KG1 (cell line): ENCODE data around the gene CCDC142.
"Not testable (repeated sequence)": the region's sequence is repeated elsewhere in the genome, so short reads cannot be mapped to it uniquely, and the experiment has no call there.

Source experiments
- DNase-seq: peaks from one replicate; lab custom pipeline; 2025; lab: John Stamatoyannopoulos, UW

The CCDC142 gene

DNA sequence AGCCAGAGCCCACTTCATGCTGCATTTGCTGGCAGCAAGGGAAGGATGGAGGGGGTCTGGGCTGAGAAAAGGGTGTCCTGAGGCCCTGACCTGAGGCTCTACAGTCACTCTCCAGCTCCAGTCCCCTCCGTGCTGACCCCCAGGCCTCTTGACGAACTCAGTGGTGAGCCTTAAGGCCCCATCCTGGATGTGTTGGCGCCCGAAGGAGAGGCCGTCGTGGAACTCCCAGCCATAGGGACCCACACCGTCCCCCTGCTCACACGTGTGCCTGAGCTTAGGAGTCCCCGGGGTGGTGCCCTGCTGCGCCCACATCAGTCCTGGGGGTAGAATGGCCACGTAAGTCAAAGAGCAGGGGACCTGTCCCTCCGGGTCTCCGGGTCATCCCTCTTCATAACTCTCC, 18.4 kb downstream of the CCDC142 start:
- DNase-seq, result no peak

DNA sequence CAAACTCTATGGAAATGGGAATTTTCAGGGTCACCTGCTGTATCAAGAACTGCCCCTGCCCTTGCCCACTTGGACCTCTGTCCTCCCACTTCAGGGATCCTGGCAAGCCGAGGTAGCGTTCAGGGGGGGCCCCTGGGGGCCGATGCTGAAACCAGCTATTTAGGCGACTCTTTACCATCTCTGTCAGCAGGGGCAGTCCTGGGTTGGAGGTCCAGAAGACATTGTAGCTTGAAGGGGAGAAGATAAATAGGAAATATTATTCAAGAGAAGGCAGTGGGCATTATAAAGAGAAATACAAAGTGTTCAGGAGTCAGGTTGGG, 20.1 kb downstream of the CCDC142 start:
- DNase-seq, result no peak

DNA sequence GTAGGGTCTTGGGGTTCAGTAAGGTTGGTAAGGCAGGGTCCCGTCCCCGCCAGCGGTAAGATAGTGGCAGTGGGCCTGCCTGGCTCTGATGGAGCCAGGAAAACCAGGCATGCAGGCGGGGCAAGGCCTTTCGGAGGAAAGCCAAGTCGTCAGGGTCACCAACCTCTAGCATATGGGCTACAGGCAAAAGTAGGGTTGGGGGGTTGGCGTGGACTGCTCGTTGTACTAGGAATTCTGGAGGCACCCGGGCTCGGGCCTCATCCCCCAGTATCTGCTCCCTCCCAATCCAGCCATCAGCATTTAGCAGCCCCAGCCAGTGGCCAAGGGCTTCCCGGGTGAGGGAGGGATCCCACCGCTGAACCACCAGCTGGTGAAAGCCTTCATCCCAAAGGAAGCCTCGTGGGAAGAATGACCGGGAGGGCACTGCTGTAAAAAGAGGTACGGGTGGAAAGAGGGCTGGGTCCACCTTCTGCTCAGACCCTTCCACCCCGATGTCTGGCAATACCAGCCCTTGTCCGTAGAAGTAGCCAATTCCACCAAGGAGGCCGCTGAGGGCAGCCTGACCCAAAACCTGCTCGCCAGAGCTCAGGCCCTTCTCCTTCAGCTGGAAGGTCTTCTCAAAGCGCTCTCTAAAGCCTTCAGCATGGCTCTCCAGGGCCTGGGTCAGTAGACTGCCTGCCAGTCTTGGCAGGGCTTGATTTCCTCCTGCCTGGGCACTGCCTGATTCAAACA, 20.6 kb downstream of the CCDC142 start:
- no peak for DNase-seq

DNA sequence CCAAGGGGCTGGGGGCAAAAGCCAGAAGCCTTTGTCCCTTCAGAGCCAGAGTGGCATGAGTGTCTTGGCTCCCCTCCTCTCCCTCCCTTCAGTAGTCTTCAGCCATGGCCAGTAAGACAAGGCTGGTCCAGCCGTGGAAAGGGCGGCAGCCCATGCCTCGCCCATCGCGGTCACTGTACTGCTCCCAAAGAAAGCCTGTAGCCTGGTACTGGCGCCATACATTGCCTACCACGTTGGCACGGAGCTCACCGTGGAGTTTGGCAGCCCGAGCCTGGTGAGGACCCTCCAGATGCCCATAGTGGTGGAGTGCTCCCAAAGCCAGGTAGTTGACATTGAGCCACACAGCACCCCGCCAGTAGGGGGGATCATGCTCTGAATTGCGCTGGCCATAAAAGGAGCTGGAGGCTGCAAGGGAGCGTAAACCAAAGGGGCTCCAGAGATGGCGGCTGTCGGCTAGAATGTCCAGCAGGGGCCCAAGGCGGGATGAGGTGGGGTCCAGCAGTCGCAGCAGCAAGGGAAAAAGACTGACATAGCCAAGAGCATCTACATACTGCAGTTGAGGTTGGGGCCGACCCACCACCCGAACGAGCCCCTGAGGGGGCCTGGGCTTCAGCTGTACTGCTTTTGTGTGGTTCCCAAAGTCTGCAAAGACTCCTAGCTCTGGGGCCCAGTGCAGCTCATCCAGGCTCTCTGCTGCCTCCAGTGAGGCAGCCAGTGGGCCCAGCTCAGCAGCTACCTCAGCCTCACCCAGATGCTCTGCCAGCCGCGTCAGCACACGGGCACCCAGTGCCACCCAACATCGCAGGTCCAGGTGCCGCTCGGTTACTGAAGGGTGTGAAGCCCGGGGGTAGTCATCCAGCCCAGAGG, 21.4 kb downstream of the CCDC142 start:
- no peak for DNase-seq

DNA sequence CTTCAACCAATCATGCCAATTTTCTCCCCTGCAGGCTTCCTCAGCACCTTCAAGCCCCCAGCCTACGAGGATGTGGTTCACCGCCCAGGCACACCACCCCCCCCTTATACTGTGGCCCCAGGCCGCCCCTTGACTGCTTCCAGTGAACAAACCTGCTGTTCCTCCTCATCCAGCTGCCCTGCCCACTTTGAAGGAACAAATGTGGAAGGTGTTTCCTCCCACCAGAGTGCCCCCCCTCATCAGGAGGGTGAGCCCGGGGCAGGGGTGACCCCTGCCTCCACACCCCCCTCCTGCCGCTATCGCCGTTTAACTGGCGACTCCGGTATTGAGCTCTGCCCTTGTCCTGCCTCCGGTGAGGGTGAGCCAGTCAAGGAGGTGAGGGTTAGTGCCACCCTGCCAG, 22.6 kb downstream of the CCDC142 start:
- DNase-seq, result not testable (repeated sequence)

GRCh38 chr2:74459503-74460118, 23.2 kb downstream of the CCDC142 start:
- not testable (repeated sequence) for DNase-seq

GRCh38 chr2:74458938-74459363, 23.8 kb downstream of the CCDC142 start:
- DNase-seq, result no peak

- DNase-seq, result peak; percentile 96
Measured at GRCh38 chr2:74458132-74458937, 24.5 kb downstream of the CCDC142 start, which contains the start of gene WBP1. Gene WBP1, plus strand, starts transcription at chr2:74458438. Its CDS starts 165 bp downstream, at chr2:74458603.

GRCh38 chr2:74457549-74458131, 25.2 kb downstream of the CCDC142 start:
- peak; percentile 84 for DNase-seq

GRCh38 chr2:74457129-74457548, 25.7 kb downstream of the CCDC142 start:
- DNase-seq, result no peak

- DNase-seq, result peak; percentile 93
Measured at GRCh38 chr2:74454654-74455511, 27.9 kb downstream of the CCDC142 start, which contains the start of gene INO80B. Gene INO80B, plus strand, starts transcription at chr2:74455087. Its CDS starts 30 bp downstream, at chr2:74455117.

GRCh38 chr2:74450570-74451190, 32.1 kb downstream of the CCDC142 start:
- no peak for DNase-seq

- DNase-seq, result no peak
Measured at GRCh38 chr2:74448771-74449170, 34.0 kb downstream of the CCDC142 start.

- DNase-seq, result no peak
Measured at GRCh38 chr2:74447230-74447999, 35.4 kb downstream of the CCDC142 start.

- DNase-seq, result no peak
Measured at GRCh38 chr2:74444498-74445318, 38.1 kb downstream of the CCDC142 start.

- DNase-seq, result not testable (repeated sequence)
Measured at GRCh38 chr2:74442483-74443297, 40.1 kb downstream of the CCDC142 start.
